Stomach (tissue), 8 donors: ENCODE measurements around the gene NR2E3. TPM values are rescaled to one million over a fixed set of nuclear protein-coding genes. Genes with fewer than 3 reads are reported as not detected.

ENCODE experiments used
- polyA plus RNA-seq, 3 donors: library from polyadenylated mRNA; stranded (reverse); fragments of 200-250 nt; gene quantifications; one replicate each; pipeline ENCODE4 v1.2.3, GENCODE V29; 2013
- small RNA-seq, 4 donors: library from RNA; depleted of rRNA; stranded (forward); fragments of <200 nt; gene quantifications; one replicate each; pipeline ENCODE3, GENCODE V24; 2016
- total RNA-seq, 5 donors: library from RNA; depleted of rRNA; stranded (reverse); fragments of >200 nt; gene quantifications; one replicate each; pipeline versions ENCODE4 v1.1.0 to v1.2.3, GENCODE V29; 2014 to 2016
- donor health status: healthy with polysubstance abuse.
- donor health status: Bipolar disorder and iron deficiency.
- donor health status: healthy.

The NR2E3 gene
- total and polyA plus RNA-seq, 8 donors: 0.25 to 1.3 (median 0.53) TPM; not detected in 4

Small RNA genes lying within 50 kb of the gene (small RNA-seq; reads per million reads assigned to genes)
- gene RNA5SP399: 0 to 0.20 (median 0.18) reads per million in 4 donors
